Neural cell (in vitro differentiated cells): ENCODE data around the gene TLCD2. TPM values are rescaled to one million over a fixed set of nuclear protein-coding genes. Genes with fewer than 3 reads are reported as not detected.

Source experiments
- polyA plus RNA-seq: library from polyadenylated mRNA; depleted of rRNA; stranded (reverse); fragments of >200 nt; gene quantifications from 2 replicates; pipeline ENCODE4 v1.2.3, GENCODE V29; 2014

Gene TLCD2
- polyA plus RNA-seq, 1 donor from 2014 or later = 0.14 TPM

Other genes with a start within 250 kb of the TLCD2 start
- 5.7 and 5.8 TPM in 2 replicates for gene MYO1C, start 217.7 kb downstream of the TLCD2 start, polyA plus RNA-seq
- 35.8 and 37.6 TPM in 2 replicates for gene INPP5K, start 193.8 kb downstream of the TLCD2 start, polyA plus RNA-seq
- gene PITPNA, start 147.6 kb downstream of the TLCD2 start, polyA plus RNA-seq = 29.0 and 32.7 TPM in 2 replicates
- gene SLC43A2, start 81.5 kb downstream of the TLCD2 start, polyA plus RNA-seq = 60.1 and 69.0 TPM in 2 replicates
- 3.0 and 5.4 TPM in 2 replicates for gene SCARF1, start 64.6 kb downstream of the TLCD2 start, polyA plus RNA-seq
- gene RILP, start 60.5 kb downstream of the TLCD2 start, polyA plus RNA-seq = 7.5 and 14.9 TPM in 2 replicates
- gene PRPF8, start 25.5 kb downstream of the TLCD2 start, polyA plus RNA-seq = 43.9 and 56.9 TPM in 2 replicates
- 5.4 and 5.8 TPM in 2 replicates for gene WDR81, start 14.3 kb upstream of the TLCD2 start, polyA plus RNA-seq
- 1.6 TPM in 1 of 2 replicates, not detected in the other for gene SERPINF2, start 32.5 kb upstream of the TLCD2 start, polyA plus RNA-seq
- 0.50 and 6.1 TPM in 2 replicates for gene SERPINF1, start 51.7 kb upstream of the TLCD2 start, polyA plus RNA-seq
- 6.8 and 12.9 TPM in 2 replicates for gene SMYD4, start 119.5 kb upstream of the TLCD2 start, polyA plus RNA-seq
- 8.4 and 8.9 TPM in 2 replicates for gene RPA1, start 119.6 kb upstream of the TLCD2 start, polyA plus RNA-seq